Astrocyte (in vitro differentiated cells and primary cell): ENCODE data around the gene SNED1.

Source experiments
- EZH2 ChIP-seq: IDR thresholded peaks from 2 replicates; pipeline ENCODE4 v1.6.1; 2012; ENCODE audit warnings: mild to moderate bottlenecking, low read length, inconsistent platforms; ENCODE audit not compliant: insufficient read depth
- TF ChIP-seq, protein P1 (sequence below): IDR thresholded peaks from 2 replicates; pipeline ENCODE4 v1.5.1; 2011; ENCODE audit warnings: low read depth, mild to moderate bottlenecking, inconsistent platforms, low read length, moderate library complexity; ENCODE audit not compliant: insufficient read depth

DNA sequence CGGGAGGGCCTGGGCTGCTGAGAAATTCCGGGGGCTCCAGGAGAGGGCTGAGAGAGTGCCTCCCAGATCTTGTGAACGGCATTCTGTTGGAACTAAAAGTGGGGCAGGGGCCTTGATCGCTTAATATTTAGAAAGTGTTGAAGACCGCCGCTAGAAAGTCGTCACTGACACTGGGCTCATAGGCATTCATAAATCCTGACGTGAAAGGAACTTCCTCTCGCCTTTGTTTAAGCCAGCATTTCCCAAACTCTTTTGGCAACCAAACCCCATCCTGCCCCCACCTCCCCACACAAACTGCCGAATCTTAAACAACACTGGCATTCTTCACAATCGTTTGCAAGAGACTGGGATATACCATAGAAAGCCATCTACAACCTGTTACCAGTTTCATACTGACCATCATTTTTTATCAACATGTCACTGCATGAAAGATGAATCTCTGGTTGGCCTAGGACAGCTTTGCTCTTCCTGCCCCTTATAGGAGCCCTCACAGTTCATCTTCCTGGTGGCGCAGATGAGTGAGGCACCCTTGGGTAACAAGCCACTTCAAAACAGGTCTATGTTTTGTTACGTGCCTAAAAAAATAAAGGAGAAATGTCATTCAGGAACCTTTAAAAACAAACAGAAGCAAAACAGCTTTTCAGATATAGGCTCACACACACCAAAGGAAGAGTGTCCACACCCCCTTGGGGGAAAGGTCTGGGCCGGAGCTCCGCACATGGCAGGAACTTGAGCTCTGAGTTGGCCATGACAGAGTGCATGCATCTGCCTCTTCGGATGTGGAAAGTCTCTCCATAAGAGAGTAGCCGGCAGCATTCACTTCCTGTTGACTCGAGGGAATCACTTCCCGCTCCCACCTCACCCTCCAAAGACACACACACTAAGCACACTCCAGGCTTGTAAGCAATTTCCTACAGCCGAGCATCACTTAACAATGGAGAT, 90.6 kb downstream of the SNED1 start:
- TF ChIP-seq, protein P1, sequence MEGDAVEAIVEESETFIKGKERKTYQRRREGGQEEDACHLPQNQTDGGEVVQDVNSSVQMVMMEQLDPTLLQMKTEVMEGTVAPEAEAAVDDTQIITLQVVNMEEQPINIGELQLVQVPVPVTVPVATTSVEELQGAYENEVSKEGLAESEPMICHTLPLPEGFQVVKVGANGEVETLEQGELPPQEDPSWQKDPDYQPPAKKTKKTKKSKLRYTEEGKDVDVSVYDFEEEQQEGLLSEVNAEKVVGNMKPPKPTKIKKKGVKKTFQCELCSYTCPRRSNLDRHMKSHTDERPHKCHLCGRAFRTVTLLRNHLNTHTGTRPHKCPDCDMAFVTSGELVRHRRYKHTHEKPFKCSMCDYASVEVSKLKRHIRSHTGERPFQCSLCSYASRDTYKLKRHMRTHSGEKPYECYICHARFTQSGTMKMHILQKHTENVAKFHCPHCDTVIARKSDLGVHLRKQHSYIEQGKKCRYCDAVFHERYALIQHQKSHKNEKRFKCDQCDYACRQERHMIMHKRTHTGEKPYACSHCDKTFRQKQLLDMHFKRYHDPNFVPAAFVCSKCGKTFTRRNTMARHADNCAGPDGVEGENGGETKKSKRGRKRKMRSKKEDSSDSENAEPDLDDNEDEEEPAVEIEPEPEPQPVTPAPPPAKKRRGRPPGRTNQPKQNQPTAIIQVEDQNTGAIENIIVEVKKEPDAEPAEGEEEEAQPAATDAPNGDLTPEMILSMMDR: no peak
- TF ChIP-seq EZH2: no peak
